Endodermal cell (in vitro differentiated cells): ENCODE measurements around the gene ELN. TPM values are rescaled to one million over a fixed set of nuclear protein-coding genes. Genes with fewer than 3 reads are reported as not detected.
"Not testable (repeated sequence)": the region's sequence is repeated elsewhere in the genome, so short reads cannot be mapped to it uniquely, and the experiment has no call there.

Experiments
- DNase-seq: peaks from one replicate; pipeline ENCODE4 v3.0.0-alpha.2; 2017
- H3K27ac ChIP-seq: 2 replicates; pipeline ENCODE4 v1.5.1; 2013; ENCODE audit warnings: mild to moderate bottlenecking, low read depth, low read length, moderate library complexity
- H3K27me3 ChIP-seq: 2 replicates; pipeline ENCODE4 v1.6.1; 2013; ENCODE audit warnings: mild to moderate bottlenecking, low read length, moderate library complexity; ENCODE audit not compliant: insufficient read depth, control insufficient read depth, poor library complexity, severe bottlenecking
- H3K36me3 ChIP-seq: 2 replicates; pipeline ENCODE4 v1.7.0; 2013; ENCODE audit warnings: mild to moderate bottlenecking, low read length, moderate library complexity; ENCODE audit not compliant: control insufficient read depth, insufficient read depth
- H3K4me1 ChIP-seq: one replicate; pipeline ENCODE4 v1.7.0; 2013; ENCODE audit warnings: low read length; ENCODE audit not compliant: control insufficient read depth, insufficient read depth
- H3K4me3 ChIP-seq: 2 replicates; pipeline ENCODE4 v1.5.1; 2013; ENCODE audit warnings: mild to moderate bottlenecking, low read length, moderate library complexity
- H3K9ac ChIP-seq: 2 replicates; pipeline ENCODE4 v1.6.1; 2013; ENCODE audit warnings: mild to moderate bottlenecking, low read length, moderate library complexity; ENCODE audit not compliant: poor library complexity, severe bottlenecking; ENCODE audit errors: extremely low read depth
- H3K9me3 ChIP-seq: 2 replicates; pipeline ENCODE4 v1.6.1; 2013; ENCODE audit warnings: mild to moderate bottlenecking, low read length, moderate library complexity; ENCODE audit not compliant: control insufficient read depth
- H3K27ac Mint-ChIP-seq: 2 replicates; pipeline ENCODE4 v1.8.0; 2020; ENCODE audit warnings: mixed read lengths
- H3K27me3 Mint-ChIP-seq: 2 replicates; pipeline ENCODE4 v1.8.0; 2021; ENCODE audit warnings: mild to moderate bottlenecking, mixed read lengths; ENCODE audit not compliant: insufficient read depth
- H3K36me3 Mint-ChIP-seq: 2 replicates; pipeline ENCODE4 v1.8.0; 2020; ENCODE audit warnings: low read depth, mixed read lengths
- H3K4me1 Mint-ChIP-seq: 2 replicates; pipeline ENCODE4 v1.8.0; 2020; ENCODE audit warnings: mixed read lengths
- H3K4me3 Mint-ChIP-seq: 2 replicates; pipeline ENCODE4 v1.8.0; 2020; ENCODE audit warnings: mild to moderate bottlenecking, moderate library complexity, mixed read lengths
- H3K9me3 Mint-ChIP-seq: 2 replicates; pipeline ENCODE4 v1.8.0; 2020; ENCODE audit warnings: mild to moderate bottlenecking, mixed read lengths
- WGBS, 2 experiments: methylation state at CpG; one replicate each; pipeline versions ENCODE4 v1.1.5 to v1.1.7; 2013; ENCODE audit warnings: missing lambda C conversion rate in 2 of 2, mixed read lengths in 1 of 2; ENCODE audit not compliant: insufficient coverage in 1 of 2, insufficient read length in 1 of 2; 5-methylcytosine and 5-hydroxymethylcytosine counted together
- total RNA-seq, 2 donors: library from RNA; stranded (reverse); fragmentation: NEBNext Ultra II Directional in 1 of 2; extraction: Animal tissue kit (Norgen Biotek cat#: 25700) in 1 of 2; gene quantifications; 2 replicates in 1 of 2; 3 replicates in 1 of 2; pipeline ENCODE4 v1.2.1, GENCODE V29; 2021
- TF ChIP-seq, protein P1 (sequence below): fragments of 200-600 bp; sonication (generic); conservative IDR thresholded peaks from 2 replicates; pipeline ENCODE4 v1.5.0; 2021; ENCODE audit warnings: antibody characterized with exemption, mild to moderate bottlenecking

Gene ELN
- total RNA-seq, 2 donors from 2014 or later, result 0.70 to 1.6 TPM

DNA sequence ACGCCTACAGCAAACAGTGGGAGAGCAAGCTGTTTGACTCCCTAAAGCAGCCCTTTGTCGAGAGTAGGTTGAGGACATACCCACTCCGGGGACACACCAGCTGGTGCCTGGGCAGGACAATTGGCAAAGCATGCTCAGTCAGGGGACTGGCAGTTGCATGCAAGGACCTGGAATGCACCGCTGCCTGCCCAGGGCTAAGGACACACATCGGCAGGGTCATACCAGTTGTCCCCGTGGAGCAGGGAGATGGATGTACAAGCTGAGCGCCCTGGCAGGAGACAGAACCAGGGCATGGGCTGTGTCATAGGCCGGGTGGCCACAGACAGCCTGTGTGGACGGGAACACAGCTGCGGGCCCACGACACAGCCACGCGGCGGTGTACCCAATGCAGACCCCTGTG is 18.3 kb upstream of the ELN start:
- 90 to 97% methylated on average over 14 of the region's 14 CpGs for WGBS, 2 experiments
- peaks cover 4% of the 10 kb centered on the region for H3K4me1 Mint-ChIP-seq
- DNase-seq, result no peak
- TF ChIP-seq, protein P1, sequence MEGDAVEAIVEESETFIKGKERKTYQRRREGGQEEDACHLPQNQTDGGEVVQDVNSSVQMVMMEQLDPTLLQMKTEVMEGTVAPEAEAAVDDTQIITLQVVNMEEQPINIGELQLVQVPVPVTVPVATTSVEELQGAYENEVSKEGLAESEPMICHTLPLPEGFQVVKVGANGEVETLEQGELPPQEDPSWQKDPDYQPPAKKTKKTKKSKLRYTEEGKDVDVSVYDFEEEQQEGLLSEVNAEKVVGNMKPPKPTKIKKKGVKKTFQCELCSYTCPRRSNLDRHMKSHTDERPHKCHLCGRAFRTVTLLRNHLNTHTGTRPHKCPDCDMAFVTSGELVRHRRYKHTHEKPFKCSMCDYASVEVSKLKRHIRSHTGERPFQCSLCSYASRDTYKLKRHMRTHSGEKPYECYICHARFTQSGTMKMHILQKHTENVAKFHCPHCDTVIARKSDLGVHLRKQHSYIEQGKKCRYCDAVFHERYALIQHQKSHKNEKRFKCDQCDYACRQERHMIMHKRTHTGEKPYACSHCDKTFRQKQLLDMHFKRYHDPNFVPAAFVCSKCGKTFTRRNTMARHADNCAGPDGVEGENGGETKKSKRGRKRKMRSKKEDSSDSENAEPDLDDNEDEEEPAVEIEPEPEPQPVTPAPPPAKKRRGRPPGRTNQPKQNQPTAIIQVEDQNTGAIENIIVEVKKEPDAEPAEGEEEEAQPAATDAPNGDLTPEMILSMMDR, result no peak
- no peak overlapping the region for H3K27ac Mint-ChIP-seq
- Histone ChIP-seq H3K4me3 (no peak overlapping the region), H3K27me3 (no peaks in the 10 kb centered on the region), H3K36me3 (no peaks in the 10 kb centered on the region), H3K27ac (no peak overlapping the region), H3K9ac (no peak overlapping the region), H3K9me3 (no peaks in the 10 kb centered on the region), H3K4me1 (peaks cover 8% of the 10 kb centered on the region)
- peaks cover 21% of the 10 kb centered on the region for H3K27me3 Mint-ChIP-seq
- no peaks in the 10 kb centered on the region for H3K36me3 Mint-ChIP-seq
- H3K4me3 Mint-ChIP-seq, result no peak overlapping the region
- no peaks in the 10 kb centered on the region for H3K9me3 Mint-ChIP-seq

DNA sequence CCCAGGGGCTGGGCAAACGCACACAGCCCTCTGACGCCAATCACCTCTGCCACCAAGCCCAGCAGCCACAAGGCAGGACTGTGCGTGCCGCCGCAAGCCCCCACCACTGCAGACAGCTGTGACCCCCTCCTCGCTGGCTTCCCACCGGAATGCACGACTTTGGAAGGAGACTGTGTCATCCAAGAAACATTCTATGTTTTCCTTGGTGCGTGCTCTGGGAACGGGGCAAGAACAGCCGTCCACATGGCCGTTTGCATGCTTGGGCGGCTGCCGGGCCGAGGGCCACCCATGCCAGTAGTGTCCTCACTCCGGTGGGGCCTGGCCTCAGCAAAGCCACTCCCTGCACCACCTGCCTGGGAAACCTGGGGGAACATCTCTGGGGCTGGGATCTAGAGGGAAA is 17.6 kb upstream of the ELN start:
- no peaks in the 10 kb centered on the region for H3K9me3 ChIP-seq
- H3K27ac Mint-ChIP-seq, result no peak overlapping the region
- H3K9ac ChIP-seq, result no peak overlapping the region
- WGBS, 2 experiments, result 81 to 89% methylated on average over 9 to 16 of the region's 16 CpGs
- H3K9me3 Mint-ChIP-seq, result no peaks in the 10 kb centered on the region
- H3K4me1 ChIP-seq, result peaks cover 8% of the 10 kb centered on the region
- H3K4me3 Mint-ChIP-seq, result no peak overlapping the region
- H3K36me3 ChIP-seq, result no peaks in the 10 kb centered on the region
- peaks cover 21% of the 10 kb centered on the region for H3K27me3 Mint-ChIP-seq
- no peak for DNase-seq
- H3K4me1 Mint-ChIP-seq, result peaks cover 4% of the 10 kb centered on the region
- no peak overlapping the region for H3K27ac ChIP-seq
- H3K36me3 Mint-ChIP-seq, result no peaks in the 10 kb centered on the region
- TF ChIP-seq, protein P1, result no peak
- H3K27me3 ChIP-seq, result no peaks in the 10 kb centered on the region
- no peak overlapping the region for H3K4me3 ChIP-seq

DNA sequence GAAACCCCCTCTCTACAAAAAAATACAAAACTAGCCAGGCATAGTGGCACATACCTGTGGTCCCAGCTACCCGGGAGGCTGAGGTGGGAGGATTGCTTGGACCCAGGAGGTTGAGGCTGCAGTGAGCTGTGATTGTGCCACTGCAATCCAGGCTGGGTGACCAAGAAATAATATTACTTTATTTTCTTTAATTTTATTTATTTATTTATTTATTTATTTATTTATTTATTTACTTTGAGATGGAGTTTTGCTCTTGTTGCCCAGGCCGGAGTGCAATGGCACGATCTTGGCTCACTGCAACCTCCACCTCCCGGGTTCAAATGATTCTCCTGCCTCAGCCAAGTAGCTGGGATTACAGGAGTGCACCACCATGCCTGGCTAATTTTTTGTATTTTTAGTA is 16.6 kb upstream of the ELN start:
- H3K9me3 Mint-ChIP-seq, H3K4me3 Mint-ChIP-seq, H3K36me3 ChIP-seq, H3K27ac ChIP-seq, H3K27ac Mint-ChIP-seq, DNase-seq, H3K27me3 ChIP-seq, H3K36me3 Mint-ChIP-seq, H3K9ac ChIP-seq, H3K4me3 ChIP-seq, H3K4me1 ChIP-seq, H3K4me1 Mint-ChIP-seq, H3K9me3 ChIP-seq: not testable (repeated sequence)
- peaks cover 19% of the 10 kb centered on the region for H3K27me3 Mint-ChIP-seq
- WGBS, 2 experiments, result 99 to 100% methylated on average over 1 to 4 of the region's 4 CpGs

DNA sequence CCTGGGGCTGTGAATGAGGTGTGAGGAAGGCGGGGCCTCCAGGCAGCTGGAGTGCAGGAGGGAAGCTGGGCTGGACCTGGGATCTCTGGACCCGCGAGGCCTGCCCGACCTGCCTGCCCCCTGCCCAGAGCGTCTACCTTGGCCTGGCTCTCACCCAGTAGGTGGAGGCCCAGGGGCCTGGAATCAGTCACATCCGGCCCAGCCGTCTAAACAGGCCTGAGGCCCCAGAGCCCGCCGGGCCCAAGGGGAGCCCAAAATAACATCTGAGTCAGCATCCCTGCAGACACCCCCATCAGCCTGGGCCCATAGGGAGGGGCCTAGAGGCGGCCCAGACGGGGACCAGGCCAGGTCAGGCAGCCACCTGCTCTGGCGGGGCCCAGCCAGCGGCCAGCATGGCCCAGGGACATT is 15.1 kb upstream of the ELN start:
- DNase-seq, result peak; percentile 90
- Histone ChIP-seq H3K9me3 (no peaks in the 10 kb centered on the region), H3K36me3 (no peaks in the 10 kb centered on the region), H3K4me1 (peaks cover 8% of the 10 kb centered on the region), H3K4me3 (no peak overlapping the region), H3K27ac (no peak overlapping the region), H3K27me3 (no peaks in the 10 kb centered on the region), H3K9ac (no peak overlapping the region)
- H3K4me1 Mint-ChIP-seq, result peaks cover 4% of the 10 kb centered on the region
- peaks cover 11% of the 10 kb centered on the region for H3K27me3 Mint-ChIP-seq
- WGBS, 2 experiments, result 64 to 70% methylated on average over 4 to 13 of the region's 13 CpGs
- no peaks in the 10 kb centered on the region for H3K9me3 Mint-ChIP-seq
- H3K27ac Mint-ChIP-seq, result no peak overlapping the region
- no peak overlapping the region for H3K4me3 Mint-ChIP-seq
- TF ChIP-seq, protein P1, result no peak
- H3K36me3 Mint-ChIP-seq, result no peaks in the 10 kb centered on the region
